Stimulated activated CD4-positive, alpha-beta T cell treated with anti-CD3 and anti-CD28 coated beads, TNF-alpha, amount 100 ng/mL, for 1 hour (primary cell): Measurements from ENCODE around the gene CCDC85A.

Experiments used
- DNase-seq, 3 donors: peaks; one replicate each; pipeline ENCODE4 v3.0.0-alpha.2; 2020; ENCODE audit warnings: low read depth in 3 of 3, low spot score in 1 of 3

The CCDC85A gene

DNA sequence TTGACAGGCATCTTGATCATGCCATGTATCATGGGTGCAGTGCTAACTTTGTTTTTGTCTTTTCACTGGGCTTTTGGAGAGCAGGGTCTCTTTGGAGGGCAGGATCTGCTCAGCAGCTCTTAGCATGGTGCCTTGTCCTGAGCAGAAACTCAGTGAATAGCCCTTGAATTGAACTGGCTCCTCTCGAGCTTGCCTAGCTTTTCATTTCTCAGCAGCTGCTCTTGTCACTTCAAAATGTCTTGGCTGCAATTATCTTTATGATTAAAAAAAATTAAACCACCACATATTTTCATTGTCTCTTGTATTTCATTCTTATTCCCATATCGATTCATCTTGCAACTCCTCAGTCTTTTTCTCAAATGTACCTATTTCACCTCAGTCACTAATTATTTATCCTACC, 50.5 kb downstream of the CCDC85A start:
- DNase-seq, result no peak

DNA sequence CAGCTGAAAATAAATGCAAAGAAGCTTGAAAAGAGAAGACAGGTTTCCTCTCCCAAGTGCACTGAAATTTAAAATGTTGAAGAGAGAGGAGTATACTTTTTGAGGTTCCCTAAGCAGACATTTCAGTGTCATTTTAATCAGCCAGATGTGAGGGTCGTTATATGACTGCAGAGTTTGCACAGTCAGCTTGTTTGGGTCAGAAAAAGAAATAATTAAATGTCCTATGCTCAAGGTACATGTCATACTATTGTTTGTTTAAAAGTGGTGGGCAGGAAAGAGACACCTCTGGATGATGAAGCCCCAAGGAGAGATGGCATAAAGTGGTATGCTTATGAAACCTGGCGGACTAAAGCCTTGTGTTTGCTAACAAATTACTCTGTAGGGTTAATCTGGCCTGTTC, 55.2 kb downstream of the CCDC85A start:
- no peak for DNase-seq

DNA sequence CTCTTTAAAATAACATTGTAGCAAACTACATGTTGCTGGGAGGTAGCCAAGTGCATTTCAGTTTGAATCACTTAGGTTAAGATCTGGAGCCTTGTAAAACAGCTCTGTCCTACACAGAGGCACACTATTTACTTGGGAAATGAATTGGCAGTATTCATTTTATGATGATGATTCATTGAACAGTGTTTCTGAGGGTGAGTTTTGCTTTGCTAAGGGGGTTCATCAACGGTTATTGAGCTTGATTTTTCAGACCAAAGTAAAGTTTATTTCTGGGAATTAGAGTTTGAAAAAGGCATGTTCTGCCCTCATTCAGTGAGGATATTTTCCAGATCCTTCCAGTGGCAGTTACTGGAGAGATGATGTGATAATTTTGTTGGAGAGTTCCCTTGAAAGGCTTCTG, 55.6 kb downstream of the CCDC85A start:
- no peak for DNase-seq

DNA sequence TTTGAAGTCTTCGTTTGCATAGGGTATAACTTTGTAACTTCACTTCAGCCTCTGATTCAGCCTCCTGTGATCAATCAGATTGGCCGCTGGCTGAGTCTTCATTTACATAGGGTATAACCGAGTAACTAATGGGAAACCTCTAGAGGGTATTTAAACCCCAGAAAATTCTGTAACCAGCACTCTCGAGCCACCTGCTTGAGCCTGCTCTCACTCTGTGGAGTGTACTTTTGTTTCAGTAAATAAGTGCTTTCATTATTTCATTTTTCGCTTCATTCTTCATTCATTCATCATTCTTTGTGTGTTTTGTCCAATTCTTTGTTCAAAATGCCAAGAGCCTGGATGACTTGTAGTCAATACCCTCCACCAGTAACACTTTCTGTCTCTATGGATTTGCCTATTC, 56.4 kb downstream of the CCDC85A start:
- DNase-seq, result no peak

DNA sequence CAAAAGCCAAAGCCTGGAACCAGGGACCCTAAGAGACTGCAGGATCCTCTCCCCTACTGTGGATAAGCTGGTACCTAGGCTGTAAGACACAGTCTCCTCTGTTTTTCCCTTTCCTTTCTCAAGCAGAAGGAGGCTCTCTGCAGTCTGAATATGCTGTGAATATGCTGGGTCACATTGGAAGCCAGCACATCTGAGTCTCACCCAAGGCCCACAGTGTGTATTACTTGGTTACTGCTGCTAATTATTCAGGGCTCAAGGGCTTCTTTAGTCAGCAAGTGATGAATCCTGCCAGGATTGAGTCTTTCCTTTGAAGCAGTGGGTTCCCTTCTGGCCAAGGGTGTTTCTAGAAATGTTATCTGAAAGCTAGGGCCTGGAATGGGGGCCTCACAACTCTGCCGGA, 60.7 kb downstream of the CCDC85A start:
- no peak for DNase-seq

DNA sequence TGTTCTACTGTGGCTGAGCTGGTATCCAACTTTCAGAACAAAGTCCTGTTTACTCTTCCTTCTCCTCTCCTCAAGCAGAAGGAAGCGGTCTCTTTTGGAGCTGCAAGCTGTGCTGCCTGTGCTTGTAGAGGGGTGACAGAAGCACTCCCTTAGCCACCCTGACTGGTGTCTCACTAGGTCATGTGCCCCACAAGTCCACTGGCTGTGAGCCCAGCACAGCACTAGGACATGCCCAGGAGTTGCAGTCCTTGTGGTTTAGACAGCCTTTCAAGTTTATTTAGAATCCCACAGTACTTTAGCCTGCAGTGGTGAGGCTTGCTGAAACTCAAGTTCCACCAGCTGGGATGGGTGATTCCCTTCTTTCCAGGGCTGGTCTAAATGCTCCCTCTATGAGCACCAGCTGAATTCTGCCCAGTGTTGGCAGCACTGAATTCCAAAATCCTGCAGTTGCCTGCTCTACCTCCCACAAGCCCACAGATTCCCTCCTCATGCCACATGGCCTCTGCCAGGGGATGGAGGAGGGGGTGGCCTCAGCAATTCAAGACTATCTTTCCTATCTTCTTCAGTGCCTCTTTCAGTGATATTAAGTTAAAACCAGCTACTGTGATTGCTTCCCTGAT, 61.2 kb downstream of the CCDC85A start:
- DNase-seq, result no peak

DNA sequence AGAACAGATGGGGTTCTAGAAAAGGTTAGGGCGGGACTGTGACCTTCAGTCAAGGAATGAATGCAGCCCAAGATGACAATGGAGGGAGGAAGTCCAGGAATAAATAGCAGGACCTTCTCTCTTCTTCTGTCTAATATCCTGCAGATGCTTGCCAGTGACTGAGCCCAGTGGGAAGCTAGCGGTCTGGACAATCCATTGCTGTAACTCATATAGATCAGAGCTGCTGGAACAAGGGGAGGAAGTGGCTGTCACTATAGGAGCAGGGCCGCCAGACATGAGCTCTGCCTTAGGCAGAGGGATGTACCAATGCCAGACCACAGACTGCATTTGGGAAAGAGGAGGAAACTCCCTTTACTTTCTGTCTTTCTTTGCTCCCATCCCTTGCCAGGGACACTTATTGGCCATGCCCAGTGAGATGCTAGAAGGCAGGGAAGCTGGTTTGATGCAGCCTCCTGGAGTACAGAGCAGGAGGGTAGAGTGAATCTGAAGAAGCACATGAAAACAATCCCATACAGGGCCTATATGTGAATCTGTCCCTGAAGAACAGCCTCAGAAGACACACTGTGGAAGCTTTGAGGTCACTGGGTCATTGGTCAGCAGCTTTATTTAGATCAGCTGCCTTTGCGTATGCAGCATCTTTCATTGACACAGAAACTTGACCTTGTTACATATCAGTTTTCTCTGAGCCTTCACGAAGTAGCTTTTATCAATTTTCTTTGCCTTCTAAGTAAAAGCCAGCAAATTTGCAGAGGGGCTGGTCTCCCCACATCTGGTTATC, 65.4 kb downstream of the CCDC85A start:
- no peak for DNase-seq

DNA sequence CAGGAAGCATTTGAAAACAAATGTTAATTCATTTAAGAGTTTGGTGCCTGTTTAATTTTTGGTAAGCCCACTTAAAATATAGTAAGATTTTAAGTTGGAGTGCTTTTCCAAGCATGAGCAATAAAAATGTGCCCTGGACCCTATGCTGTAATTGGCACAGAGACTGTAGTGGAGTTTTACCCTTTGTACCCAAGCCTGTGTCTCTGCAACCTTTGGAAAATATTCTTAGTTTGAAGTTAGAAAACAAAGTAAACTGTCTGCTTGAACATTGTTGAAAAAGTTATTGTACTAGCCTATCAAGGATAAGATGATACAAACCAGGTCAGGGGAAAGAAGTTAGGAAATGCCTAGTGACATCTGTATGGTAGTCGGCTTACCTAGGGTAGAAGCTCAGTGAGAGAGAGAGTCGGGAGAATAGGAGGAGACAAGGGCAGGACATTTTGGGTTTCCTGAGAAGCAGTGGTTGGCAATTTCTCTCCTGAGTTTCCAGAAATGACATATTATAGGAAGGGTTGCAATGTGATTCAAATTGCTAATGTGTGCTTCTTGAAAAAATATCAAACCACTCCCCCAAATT, 66.5 kb downstream of the CCDC85A start:
- DNase-seq, result no peak

DNA sequence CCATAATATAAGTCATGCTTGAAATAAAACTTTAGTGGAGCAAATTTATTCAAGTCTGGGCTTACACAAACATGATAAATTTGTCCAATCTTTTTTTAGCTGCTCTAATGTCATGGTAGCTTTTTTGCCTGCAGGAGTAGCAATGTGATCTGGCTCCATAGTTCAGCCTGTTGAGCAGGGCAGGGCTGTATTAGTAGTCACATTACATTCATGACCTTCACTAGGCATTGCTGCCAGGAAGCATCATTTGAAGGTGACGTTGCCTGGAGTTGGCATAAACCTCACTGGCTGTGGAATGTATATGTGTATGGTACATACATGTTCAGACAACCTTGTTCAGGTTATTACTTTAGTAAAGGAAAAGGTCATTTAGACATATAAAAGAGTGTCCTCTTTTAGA, 76.6 kb downstream of the CCDC85A start:
- no peak for DNase-seq

DNA sequence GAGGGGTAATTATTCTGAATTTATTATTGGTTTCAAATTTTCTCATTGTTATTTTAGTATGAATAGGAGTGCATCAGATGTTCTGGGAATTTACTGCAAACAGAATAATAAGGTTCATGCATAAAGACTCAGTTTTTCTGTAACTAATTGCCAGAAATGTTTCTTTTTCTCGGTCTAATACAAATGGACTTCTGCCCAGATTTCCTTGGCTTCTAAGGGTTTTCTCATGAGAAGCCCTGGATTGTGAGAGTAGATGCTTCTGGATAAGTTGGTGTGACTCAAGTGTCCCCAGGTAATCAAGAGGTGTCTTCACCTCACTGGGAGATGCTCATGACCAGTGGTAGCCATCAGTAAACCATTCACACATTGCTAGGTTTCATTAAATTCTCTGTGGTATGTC, 78.5 kb downstream of the CCDC85A start:
- DNase-seq, result no peak

DNA sequence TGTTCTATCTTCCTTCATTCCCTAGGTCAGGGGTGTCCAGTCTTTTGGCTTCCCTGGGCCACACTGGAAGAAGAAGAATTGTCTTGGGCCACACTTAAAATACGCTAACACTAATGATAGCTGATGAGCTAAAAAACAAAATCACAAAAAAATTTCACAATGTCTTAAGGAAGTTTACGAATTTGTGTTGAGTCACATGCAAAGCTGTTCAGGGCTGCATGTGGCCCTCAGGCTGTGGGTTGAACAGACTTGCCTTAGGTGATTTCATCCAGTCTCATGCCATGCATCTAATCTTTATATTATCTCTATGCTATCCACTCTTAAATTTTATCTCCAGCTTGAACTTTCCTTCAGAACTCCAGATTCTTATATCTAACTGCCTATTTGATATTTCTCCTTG, 80.1 kb downstream of the CCDC85A start:
- no peak for DNase-seq

DNA sequence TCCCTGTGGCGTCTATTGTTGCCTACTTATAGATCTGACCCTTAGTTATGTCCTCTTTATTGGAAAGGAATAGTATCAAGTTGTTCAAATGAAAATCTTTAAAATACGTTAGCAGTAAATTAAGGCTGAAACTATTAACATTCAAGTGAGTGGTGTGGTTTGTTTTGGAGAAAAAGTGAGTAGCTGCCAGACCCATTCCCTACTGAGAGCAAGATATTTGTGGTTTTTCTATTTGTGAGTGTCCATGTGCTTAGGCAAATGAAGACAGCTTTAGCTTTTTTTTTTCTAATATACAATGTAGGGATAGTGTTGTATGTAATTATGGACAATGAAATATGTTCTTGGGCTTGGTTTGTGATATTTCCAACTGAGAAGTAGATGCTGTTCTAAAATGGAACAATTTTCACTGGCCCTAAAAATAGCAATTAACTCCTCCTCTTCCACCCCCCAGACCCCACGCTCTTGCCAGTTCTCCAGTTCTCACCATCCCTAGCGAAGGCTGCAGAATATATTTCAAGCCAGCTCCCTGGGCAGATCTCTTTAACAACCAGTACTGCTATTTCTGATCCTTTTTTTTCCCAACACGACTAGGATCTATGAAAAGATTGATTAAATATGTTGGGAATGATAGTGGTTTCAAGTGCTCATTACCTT, 83.1 kb downstream of the CCDC85A start:
- no peak for DNase-seq

DNA sequence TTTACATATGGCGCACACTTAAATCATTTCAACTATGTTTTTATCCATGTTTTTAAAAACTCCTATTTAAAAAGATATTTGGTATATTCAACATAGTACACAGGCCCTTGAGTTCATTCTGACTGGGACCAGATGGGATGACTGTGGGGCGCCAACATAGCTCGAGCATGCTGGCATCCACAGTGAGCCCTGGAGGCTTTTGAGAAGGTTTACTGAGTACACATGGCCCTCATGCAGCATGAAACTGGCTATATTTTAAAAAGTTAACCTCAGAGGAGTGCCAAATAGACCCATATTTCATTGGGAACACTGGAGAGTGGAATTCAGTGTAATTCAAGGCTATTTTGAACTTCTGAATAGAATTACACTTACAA, 83.6 kb downstream of the CCDC85A start:
- no peak for DNase-seq

DNA sequence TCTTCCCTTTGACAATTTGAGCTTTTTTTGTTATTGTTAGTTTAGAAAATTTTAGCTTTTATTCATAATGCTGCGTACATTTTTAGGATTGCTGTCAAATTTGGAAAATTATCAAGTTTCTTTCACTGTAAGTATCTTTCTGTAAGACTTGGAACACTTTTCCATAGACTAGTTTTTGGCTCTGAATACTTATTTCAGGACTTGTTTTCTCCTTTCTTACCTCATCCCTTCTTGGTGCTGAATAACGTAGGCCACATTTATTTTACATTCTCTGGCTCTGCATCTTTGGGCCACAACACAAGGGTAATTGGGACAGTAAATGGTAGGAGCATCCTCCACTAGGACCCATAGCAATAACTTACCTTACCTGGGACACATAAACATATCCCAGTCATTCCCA, 85.1 kb downstream of the CCDC85A start:
- no peak for DNase-seq

DNA sequence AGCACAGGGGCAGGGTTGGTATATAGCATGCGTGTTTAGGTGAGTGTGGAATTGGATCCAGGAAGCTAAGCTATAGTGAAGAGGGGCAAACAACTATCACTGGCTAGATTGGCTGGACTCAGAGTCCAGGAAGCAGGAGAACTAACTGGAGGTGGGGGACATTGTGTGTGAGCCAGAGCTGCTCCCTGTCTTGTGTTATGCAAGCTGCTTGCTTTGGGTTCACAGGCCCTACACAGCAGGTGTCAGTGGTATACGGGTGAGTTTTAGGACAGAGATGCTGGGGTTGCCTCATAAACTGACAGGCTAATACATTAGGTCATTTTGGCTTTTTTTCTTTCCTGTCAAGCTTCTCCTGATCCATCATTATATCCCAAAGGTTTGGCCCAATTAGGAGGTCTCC, 87.5 kb downstream of the CCDC85A start:
- no peak for DNase-seq

DNA sequence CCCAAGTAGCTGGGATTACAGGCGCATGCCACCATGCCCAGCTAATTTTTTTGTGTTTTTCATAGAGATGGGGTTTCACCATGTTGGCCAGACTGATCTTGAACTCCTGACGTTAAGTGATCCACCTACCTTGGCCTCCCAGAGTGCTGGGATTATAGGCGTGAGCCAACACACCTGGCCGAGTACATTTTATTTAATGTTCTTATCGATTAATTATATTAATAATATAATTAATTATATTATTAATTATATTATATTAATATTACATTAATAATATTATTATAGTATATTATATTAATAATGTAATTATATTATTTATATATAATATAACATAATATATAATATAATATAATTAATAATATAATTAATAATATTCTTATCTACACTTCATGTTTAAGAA, 101.4 kb downstream of the CCDC85A start:
- DNase-seq, result no peak

DNA sequence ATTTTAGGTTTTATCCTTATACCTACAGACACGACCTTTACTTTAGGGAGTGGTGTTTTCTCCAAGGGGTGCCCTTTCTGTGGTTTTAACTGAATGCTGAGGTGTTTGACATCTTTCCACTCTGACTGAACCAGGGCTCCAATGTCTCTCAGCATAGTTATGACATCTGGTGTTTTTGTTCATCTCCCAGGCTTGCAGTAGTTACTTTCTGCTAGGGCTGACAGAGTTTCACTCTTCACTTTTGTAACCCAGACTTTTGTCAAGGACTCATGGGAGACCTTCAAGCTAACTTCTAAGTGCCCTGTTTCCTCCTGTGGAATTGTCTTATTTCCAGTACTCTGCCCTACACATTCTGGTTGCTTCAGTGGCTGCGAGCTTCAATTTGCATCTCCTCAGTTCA, 103.1 kb downstream of the CCDC85A start:
- no peak for DNase-seq

DNA sequence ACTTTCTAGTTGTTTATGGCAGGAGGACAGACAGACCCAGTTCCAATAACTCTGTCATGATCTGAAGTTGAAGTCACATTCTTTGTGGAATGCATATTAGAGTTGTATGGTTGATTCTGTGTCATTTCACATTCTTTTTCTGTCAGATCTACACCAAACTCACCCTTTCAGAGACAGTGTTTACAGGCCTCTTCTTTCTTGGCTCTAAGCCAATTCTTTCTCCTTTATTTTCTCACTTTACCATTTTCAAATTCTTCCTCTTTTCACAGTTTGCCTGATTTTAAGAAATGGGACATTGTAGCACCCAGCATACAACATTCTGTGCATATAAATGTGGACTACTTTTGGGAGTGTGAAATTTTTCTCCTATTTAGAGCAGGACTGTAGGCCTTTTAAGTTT, 103.7 kb downstream of the CCDC85A start:
- no peak for DNase-seq

DNA sequence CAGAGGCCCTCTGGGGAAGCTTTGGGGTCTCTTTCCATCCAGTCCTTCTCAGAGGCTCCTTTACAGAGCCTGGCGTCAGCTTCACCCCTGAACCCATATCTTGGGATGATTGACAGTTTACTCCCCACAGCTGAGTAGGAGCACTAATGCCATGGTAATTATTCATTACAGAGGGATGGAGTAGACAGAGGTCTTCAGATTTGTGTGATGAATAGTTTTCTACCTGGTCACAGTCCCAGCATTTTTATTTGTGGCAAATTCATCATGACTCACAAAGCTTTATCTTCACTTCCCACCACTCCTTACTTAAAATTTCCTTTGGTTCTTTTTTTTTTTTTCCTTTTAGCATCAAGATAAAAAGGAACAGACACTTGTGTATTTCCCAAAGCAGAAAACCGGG, 104.2 kb downstream of the CCDC85A start:
- DNase-seq, result no peak

DNA sequence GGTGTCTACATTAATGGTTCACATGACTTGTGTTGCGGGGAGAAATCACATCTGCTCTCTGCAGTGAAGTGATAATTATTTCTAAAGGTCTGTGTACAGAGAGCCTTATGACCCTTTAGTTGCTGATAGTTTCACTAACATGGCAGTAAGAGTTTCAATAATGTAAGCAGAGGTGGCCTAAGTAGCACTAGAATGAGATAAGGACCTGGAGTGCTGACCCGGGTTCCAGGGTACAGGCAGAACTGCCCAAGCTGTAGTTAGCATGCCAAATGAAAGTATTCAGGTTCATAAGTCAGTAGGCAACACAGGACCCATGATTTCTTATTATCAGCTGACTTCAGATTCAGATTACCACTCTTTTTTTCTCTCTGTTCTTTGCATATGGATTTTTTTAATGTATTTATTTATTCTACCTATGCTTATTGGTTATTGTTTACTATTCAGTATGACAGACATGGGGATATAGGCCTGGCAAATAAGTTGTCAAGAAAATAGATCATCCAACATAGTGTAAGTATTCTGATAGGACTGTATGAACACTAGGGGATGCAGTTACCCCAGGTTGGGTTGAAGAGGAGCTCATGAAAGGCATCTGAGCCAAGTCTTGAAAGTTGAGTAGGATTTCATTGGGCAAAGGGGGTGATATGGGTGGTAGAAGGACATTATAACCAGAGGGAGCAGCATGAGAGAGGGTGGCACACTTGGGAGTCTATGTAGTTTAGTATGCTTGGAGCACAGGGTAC, 105.2 kb downstream of the CCDC85A start:
- no peak for DNase-seq

DNA sequence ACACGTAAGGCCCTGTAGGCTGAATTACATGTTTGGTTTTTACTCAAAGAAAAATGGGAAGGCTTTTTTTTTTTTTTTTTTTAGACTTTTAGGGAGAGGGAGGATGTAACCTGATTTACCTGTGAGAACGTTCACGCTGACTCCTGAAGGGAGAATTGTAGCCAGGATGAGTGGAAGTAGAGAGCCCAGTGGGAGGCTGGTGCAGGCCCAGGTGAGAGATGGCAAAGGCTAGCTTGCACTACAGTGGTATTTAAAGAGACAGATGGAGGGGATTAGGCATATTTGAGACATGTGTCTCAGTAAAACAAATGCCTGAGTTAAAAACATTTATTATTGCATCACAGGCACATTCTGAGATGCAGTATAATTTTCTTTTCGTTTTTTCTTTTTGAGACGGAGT, 107.9 kb downstream of the CCDC85A start:
- DNase-seq, result no peak

DNA sequence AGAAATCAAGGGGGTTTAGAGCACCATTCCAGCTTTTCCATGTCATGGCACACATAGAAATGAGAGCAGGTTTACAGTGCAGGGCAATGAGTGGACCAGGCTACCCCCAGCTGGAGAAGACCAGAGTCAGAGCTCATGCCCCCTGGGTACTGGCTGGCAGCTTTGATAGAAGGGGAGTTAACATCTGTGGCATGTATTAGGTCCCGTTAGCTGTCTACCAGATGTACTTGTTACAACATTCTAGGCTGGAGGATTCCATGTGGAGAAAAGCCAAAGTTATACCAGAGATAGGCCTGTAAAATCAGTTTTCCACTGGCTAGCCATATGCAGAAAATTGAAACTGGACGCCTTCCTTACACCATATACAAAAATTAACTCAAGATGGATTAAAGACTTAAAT, 109.2 kb downstream of the CCDC85A start:
- DNase-seq, result no peak
